ENCODE data around the gene PPP4R4. TPM values are rescaled to one million over a fixed set of nuclear protein-coding genes. Genes with fewer than 3 reads are reported as not detected.

Gene PPP4R4
- total RNA-seq, 2 donors from 2014 or later: 0.27 to 8.9 TPM

DNA sequence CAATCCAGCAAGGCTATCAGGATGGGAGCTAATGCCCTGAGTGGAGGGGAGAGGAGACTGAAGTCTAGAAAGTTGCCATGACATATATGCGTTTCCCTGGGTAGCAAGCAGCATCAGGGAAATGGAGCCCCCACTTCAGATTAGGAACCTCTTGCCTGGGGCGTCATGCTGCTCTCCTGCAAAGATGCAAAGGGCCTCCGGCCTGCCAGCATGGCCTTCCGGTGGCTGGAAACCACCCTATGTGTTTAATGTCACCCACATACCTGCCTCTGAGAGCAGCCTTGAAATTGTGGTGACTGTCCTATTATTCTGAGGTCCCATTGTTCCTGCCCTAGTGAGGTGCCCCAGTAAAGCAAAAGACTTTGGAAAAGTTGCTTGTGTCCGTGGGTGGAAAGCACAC is 34.7 kb upstream of the PPP4R4 start:
- ATAC-seq (ENCODE audit: insufficient number of reproducible peaks, low FRiP score, low read depth) (no peak), DNase-seq (ENCODE audit: low spot score) (no peak)
- no peaks in the 10 kb centered on the region for H3K9me3 ChIP-seq

DNA sequence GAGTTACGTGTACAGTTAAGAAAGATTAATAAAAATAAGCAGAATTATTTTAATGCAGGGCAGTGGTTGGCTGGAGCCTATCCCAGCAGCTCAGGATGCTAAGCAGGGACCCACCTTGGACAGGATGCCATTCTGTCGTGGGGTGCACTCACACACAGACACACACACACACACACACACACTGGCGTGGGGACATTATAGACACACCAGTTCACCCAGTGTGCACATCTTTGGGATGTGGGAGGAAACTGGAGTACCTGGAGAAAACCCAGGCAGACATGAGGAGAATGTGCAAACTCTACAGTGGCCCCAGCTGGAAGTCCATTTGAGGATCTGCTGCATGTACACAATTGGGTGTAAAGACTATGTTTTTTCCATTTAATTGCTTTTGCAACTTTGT is 31.9 kb upstream of the PPP4R4 start:
- ATAC-seq (ENCODE audit: insufficient number of reproducible peaks, low FRiP score, low read depth) (no peak), DNase-seq (ENCODE audit: low spot score) (no peak)
- Histone ChIP-seq H3K4me3 (no peak overlapping the region), H3K9me3 (no peaks in the 10 kb centered on the region), H3K27ac (no peak overlapping the region), H3K36me3 (no peaks in the 10 kb centered on the region), H3K4me1 (ENCODE audit: control insufficient read depth in 1 of 2, low read depth in 2 of 2) (no peaks in the 10 kb centered on the region), H3K27me3 (replicated peaks; ENCODE audit: insufficient read depth) (no peaks in the 10 kb centered on the region)
- TF ChIP-seq, protein P1, sequence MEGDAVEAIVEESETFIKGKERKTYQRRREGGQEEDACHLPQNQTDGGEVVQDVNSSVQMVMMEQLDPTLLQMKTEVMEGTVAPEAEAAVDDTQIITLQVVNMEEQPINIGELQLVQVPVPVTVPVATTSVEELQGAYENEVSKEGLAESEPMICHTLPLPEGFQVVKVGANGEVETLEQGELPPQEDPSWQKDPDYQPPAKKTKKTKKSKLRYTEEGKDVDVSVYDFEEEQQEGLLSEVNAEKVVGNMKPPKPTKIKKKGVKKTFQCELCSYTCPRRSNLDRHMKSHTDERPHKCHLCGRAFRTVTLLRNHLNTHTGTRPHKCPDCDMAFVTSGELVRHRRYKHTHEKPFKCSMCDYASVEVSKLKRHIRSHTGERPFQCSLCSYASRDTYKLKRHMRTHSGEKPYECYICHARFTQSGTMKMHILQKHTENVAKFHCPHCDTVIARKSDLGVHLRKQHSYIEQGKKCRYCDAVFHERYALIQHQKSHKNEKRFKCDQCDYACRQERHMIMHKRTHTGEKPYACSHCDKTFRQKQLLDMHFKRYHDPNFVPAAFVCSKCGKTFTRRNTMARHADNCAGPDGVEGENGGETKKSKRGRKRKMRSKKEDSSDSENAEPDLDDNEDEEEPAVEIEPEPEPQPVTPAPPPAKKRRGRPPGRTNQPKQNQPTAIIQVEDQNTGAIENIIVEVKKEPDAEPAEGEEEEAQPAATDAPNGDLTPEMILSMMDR (IDR thresholded peaks at IDR 0.05): no peak

More for the DNA sequence above, 34.7 kb upstream of the PPP4R4 start:
- Histone ChIP-seq H3K4me3 (no peak overlapping the region), H3K4me1 (ENCODE audit: control insufficient read depth in 1 of 2, low read depth in 2 of 2) (no peaks in the 10 kb centered on the region), H3K27ac (no peak overlapping the region), H3K27me3 (replicated peaks; ENCODE audit: insufficient read depth) (no peaks in the 10 kb centered on the region), H3K36me3 (no peaks in the 10 kb centered on the region)
- TF ChIP-seq, protein P1 (IDR thresholded peaks at IDR 0.05): no peak

DNA sequence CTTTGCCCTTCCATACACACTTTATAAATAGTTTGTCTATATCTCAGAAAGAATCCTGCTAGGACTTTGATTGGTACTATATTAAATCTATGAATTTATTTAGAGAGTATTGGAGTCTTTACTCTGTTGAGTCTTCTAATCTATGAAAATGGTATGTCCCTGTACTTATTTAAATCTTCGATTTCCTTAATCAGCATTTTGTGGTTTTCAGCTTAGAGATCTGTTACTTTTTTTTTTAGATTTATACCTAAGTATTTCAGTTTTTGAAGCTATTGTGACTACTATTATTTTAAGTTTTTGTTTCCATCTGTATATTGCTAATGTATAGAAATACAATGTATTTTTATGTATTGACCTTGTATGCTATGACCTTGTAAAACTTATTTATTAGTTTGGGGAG is 31.3 kb upstream of the PPP4R4 start:
- no peaks in the 10 kb centered on the region for H3K9me3 ChIP-seq
- H3K4me1 ChIP-seq (ENCODE audit: control insufficient read depth in 1 of 2, low read depth in 2 of 2): no peaks in the 10 kb centered on the region
- H3K36me3 ChIP-seq: no peaks in the 10 kb centered on the region
- TF ChIP-seq, protein P1 (IDR thresholded peaks at IDR 0.05): no peak
- DNase-seq (ENCODE audit: low spot score) (no peak), ATAC-seq (ENCODE audit: insufficient number of reproducible peaks, low FRiP score, low read depth) (no peak)
- H3K27me3 ChIP-seq (replicated peaks; ENCODE audit: insufficient read depth): no peaks in the 10 kb centered on the region
- no peak overlapping the region for H3K27ac ChIP-seq
- H3K4me3 ChIP-seq: no peak overlapping the region

DNA sequence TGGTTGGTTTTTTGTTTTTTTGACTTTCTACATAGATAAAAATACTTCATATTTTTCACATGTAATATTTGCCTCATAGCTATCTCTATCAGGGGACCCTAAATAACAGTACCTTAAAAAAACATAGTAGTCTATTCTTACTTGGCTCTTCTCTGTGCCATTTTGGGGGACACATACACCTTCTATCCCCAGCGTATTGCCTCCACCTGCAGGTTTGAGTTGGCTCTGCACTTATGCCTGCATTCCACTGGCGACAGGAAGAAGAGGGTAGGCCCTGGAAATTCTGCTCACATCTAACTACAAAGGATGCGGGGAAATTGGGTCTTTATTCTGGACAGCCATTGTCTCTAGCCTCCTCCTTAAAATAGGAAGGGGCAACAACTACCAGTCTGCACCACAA is 30.9 kb upstream of the PPP4R4 start:
- H3K4me1 ChIP-seq (ENCODE audit: control insufficient read depth in 1 of 2, low read depth in 2 of 2): no peaks in the 10 kb centered on the region
- DNase-seq (ENCODE audit: low spot score) (no peak), ATAC-seq (ENCODE audit: insufficient number of reproducible peaks, low FRiP score, low read depth) (no peak)
- TF ChIP-seq, protein P1 (IDR thresholded peaks at IDR 0.05): no peak
- no peak overlapping the region for H3K4me3 ChIP-seq
- no peaks in the 10 kb centered on the region for H3K36me3 ChIP-seq
- H3K9me3 ChIP-seq: no peaks in the 10 kb centered on the region
- no peak overlapping the region for H3K27ac ChIP-seq
- H3K27me3 ChIP-seq (replicated peaks; ENCODE audit: insufficient read depth): no peaks in the 10 kb centered on the region

GRCh38 chr14:94143711-94144110 is 30.4 kb upstream of the PPP4R4 start:
- H3K27me3 ChIP-seq (replicated peaks; ENCODE audit: insufficient read depth): no peaks in the 10 kb centered on the region
- H3K27ac ChIP-seq: no peak overlapping the region
- TF ChIP-seq, protein P1 (IDR thresholded peaks at IDR 0.05): no peak
- H3K4me1 ChIP-seq (ENCODE audit: control insufficient read depth in 1 of 2, low read depth in 2 of 2): no peaks in the 10 kb centered on the region
- H3K36me3 ChIP-seq: no peaks in the 10 kb centered on the region
- ATAC-seq (ENCODE audit: insufficient number of reproducible peaks, low FRiP score, low read depth) (no peak), DNase-seq (ENCODE audit: low spot score) (no peak)
- H3K4me3 ChIP-seq: no peak overlapping the region
- H3K9me3 ChIP-seq: no peaks in the 10 kb centered on the region

All from thoracic aorta (tissue), 2 donors.